ENCODE data around the gene SYP.
A peak's percentile ranks its signal among the peaks of the same experiment; 100 is the strongest.

The SYP gene

DNA sequence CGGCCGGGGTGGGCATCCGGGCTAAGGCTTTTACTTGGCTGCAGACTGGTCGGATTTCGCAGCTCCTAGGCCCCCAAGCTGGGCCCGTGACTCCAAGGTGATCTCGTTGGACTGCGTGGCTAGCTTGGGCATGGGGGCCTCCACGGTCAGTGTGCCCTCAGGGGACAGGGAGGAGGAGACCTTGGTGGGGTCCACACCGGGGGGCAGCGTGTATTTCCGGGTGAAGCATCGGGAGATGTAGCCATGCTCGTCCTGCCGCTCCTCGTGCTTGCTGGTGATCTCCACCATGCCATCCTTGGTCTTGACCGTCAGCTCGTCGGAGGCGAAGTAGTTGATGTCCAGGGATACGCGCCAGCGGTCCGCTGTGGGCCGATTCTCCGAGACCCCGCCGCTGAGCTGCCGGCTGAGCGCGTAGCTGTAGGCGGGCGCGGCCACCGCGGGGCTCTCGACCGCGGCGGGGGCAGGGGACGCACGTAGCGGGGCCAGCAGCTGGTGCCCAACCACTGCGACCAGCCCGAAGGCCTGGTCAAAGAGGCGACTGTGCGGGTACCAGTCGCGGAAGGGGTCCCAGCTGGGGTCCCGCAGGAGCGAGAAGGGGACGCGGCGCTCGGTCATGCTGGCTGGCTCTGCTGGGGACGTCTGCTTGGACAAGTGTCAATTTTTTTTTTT is 34.0 kb upstream of the SYP start:
- DNase-seq: no peak
- Histone ChIP-seq H3K27me3 (replicated peaks) (no peaks in the 10 kb centered on the region), H3K4me3 (ENCODE audit: low read depth, low read length) (peak overlapping the region; percentile 12), H3K36me3 (replicated peaks) (no peaks in the 10 kb centered on the region), H3K27ac (no peak overlapping the region)
- TF ChIP-seq, protein P1, sequence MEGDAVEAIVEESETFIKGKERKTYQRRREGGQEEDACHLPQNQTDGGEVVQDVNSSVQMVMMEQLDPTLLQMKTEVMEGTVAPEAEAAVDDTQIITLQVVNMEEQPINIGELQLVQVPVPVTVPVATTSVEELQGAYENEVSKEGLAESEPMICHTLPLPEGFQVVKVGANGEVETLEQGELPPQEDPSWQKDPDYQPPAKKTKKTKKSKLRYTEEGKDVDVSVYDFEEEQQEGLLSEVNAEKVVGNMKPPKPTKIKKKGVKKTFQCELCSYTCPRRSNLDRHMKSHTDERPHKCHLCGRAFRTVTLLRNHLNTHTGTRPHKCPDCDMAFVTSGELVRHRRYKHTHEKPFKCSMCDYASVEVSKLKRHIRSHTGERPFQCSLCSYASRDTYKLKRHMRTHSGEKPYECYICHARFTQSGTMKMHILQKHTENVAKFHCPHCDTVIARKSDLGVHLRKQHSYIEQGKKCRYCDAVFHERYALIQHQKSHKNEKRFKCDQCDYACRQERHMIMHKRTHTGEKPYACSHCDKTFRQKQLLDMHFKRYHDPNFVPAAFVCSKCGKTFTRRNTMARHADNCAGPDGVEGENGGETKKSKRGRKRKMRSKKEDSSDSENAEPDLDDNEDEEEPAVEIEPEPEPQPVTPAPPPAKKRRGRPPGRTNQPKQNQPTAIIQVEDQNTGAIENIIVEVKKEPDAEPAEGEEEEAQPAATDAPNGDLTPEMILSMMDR (IDR thresholded peaks at IDR 0.05; ENCODE audit: low read depth, low read length, missing control alignments): no peak
- in situ Hi-C loops (cut with HindIII; ENCODE audit: low pct_ligation_motif_present, low sequenced_read_pairs): no loop called here

DNA sequence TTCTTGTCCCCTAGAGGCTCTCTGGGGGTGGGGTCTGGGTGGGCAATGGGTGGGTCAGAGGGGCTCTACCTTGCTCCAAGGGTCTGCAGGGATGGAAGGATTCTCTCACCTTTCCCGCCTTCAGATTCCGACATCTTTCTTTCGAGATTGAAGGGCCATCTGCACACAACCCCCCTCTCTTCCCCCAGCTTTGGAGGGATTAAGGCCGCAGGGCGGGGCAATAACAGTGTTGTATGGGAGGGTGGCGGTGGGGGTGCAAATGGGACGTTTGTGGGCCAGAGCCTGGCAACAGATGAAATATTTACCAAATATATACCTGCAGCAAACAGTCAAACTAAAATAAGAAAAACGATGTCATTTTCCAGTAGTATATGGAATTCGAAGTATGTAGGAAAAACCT is 33.2 kb upstream of the SYP start, which contains the start of gene CACNA1F:
Gene CACNA1F (minus strand): TSS at position 165 of the 400 bp plus-strand sequence. CDS start 31 bp downstream, at position 134.
- no peak within 1 kb of the TSS for H3K27ac ChIP-seq
- H3K4me3 ChIP-seq (ENCODE audit: low read depth, low read length): no peak within 1 kb of the TSS
- DNase-seq: no peak
- TF ChIP-seq, protein P1 (IDR thresholded peaks at IDR 0.05; ENCODE audit: low read depth, low read length, missing control alignments): no peak
- in situ Hi-C loops (cut with HindIII; ENCODE audit: low pct_ligation_motif_present, low sequenced_read_pairs): no loop called here
- H3K27me3 ChIP-seq (replicated peaks): no peaks in the 10 kb centered on the region
- no peaks in the 10 kb centered on the region for H3K36me3 ChIP-seq (replicated peaks)

DNA sequence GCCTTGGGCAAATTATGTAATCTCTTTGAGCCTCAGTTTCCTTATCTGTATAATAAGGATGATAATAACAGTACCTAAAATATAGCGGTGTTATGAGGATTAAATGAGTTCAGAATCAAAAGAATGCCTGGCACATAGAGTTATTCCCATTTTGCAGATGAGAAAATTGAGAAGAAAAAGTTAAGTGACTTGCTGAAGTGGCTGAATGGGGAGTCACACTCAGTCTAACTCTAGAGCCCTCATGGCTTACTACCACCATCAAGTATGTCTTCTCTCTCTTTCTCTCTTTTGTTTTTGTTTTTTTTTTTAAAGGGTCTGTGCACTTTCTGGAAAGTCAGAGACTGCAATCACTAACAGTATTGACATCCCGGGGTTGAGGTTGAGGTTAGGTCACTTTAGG is 32.5 kb upstream of the SYP start:
- in situ Hi-C loops (cut with HindIII; ENCODE audit: low pct_ligation_motif_present, low sequenced_read_pairs): no loop called here
- TF ChIP-seq, protein P1 (IDR thresholded peaks at IDR 0.05; ENCODE audit: low read depth, low read length, missing control alignments): no peak
- Histone ChIP-seq H3K27ac (no peak overlapping the region), H3K27me3 (replicated peaks) (no peaks in the 10 kb centered on the region), H3K36me3 (replicated peaks) (no peaks in the 10 kb centered on the region), H3K4me3 (ENCODE audit: low read depth, low read length) (no peak overlapping the region)
- DNase-seq: no peak

DNA sequence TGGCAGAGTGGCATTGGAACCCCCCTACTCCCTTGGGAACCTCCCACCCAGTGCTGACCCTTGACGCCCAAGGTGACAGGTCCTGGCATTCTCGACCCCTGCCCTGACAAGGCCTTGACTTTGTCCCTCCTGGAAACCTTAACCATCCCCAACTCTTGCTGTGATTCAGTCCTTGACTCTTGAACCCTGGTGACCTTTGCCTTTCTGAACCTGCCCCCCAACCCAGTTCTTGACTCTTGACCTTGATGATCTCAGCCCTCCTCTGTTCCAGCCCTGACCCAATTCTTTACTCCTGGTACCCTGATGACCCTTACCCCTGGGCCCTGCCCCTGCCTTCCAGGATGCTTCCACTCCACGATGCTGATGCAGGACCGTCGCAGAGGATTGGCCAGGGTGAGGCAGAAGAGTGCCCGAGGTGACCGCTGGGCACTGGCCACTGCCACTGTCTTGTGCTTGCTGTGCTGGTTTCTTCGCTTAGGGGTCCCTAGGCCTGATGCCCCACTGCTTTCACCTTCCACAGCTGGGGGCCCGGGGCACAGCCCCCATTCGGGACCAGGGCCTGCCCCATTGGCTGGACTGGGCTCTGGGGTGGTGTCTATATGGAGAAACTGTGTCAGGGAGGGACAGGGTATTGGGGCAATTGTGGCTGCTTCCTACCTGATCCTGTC is 31.5 kb upstream of the SYP start:
- DNase-seq: no peak
- TF ChIP-seq, protein P1 (IDR thresholded peaks at IDR 0.05; ENCODE audit: low read depth, low read length, missing control alignments): no peak
- H3K4me3 ChIP-seq (ENCODE audit: low read depth, low read length): no peak overlapping the region
- H3K27ac ChIP-seq: no peak overlapping the region
- in situ Hi-C loops (cut with HindIII; ENCODE audit: low pct_ligation_motif_present, low sequenced_read_pairs): no loop called here
- no peaks in the 10 kb centered on the region for H3K27me3 ChIP-seq (replicated peaks)
- H3K36me3 ChIP-seq (replicated peaks): no peaks in the 10 kb centered on the region

DNA sequence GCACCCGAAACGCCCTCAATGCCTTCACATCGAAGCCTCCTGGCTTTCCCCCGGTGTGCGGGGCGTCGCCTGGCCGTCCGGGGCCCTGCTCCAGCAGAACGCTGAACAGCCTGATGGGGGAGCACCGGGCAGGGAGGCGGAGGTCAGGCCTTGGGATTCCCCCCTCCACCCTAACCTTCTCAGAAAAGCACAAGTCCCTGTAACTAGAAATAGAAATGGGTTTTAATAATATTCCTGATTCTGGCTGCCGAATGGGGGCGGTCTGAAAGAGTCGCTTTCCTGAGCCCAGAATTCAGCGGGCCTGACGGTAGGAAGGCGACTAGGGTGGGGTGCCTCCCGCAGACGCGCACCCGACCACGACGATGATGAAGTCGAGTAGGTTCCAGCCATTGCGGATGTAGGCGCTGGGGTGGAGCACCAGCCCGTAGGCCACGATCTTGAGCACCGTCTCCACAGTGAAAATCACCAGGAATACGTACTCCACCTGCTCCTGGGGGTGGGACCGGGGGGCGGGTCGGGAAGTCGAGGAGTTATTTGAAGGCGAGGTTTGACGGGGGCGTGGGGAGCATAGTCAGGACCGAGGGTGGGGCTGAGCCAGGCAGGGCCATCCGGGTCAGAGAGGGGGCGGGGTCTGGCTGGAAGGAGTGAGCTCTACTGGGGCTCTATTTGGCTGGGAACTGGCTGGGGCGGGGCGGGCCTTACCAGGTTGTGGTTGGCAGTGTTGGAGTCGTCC is 30.7 kb upstream of the SYP start:
- Histone ChIP-seq H3K27me3 (replicated peaks) (no peaks in the 10 kb centered on the region), H3K4me3 (ENCODE audit: low read depth, low read length) (peak overlapping the region; percentile 30), H3K27ac (no peak overlapping the region), H3K36me3 (replicated peaks) (no peaks in the 10 kb centered on the region)
- no peak for DNase-seq
- TF ChIP-seq, protein P1 (IDR thresholded peaks at IDR 0.05; ENCODE audit: low read depth, low read length, missing control alignments): peak; percentile 38
- in situ Hi-C loops (cut with HindIII; ENCODE audit: low pct_ligation_motif_present, low sequenced_read_pairs): no loop called here

Data from brain microvascular endothelial cell (primary cell).